Activated CD8-positive, alpha-beta T cell treated with anti-CD3 and anti-CD28 coated beads for 36 hours (primary cell): Measurements from ENCODE around the gene YARS1. TPM values are rescaled to one million over a fixed set of nuclear protein-coding genes. Genes with fewer than 3 reads are reported as not detected.

Experiments
- ATAC-seq: fragments of 200-7000 bp; cut with Tn5 transposase; one replicate; pipeline ENCODE4 v1.10.0; 2021; ENCODE audit warnings: mild to moderate bottlenecking, moderate library complexity
- CTCF ChIA-PET: fragments of 350-600 bp; sonication (Branson Sonifier 250); formaldehyde crosslinking; loops from one replicate; lab custom pipeline; 2021; ENCODE audit warnings: antibody characterized with exemption; lab: Charles Lee
- POLR2A ChIA-PET: fragments of 350-600 bp; sonication (Branson Sonifier 250); formaldehyde crosslinking; loops from one replicate; lab custom pipeline; 2021; ENCODE audit warnings: antibody characterized with exemption; lab: Charles Lee
- DNase-seq: peaks from one replicate; pipeline ENCODE4 v3.0.0-alpha.2; 2020
- H3K27ac Mint-ChIP-seq: one replicate; pipeline ENCODE4 v1.8.0; 2021; ENCODE audit warnings: mild to moderate bottlenecking, mixed read lengths
- H3K27me3 Mint-ChIP-seq: one replicate; pipeline ENCODE4 v1.8.0; 2021; ENCODE audit warnings: mixed read lengths
- H3K36me3 Mint-ChIP-seq: one replicate; pipeline ENCODE4 v1.8.0; 2021; ENCODE audit warnings: low read depth, mixed read lengths
- H3K4me1 Mint-ChIP-seq: one replicate; pipeline ENCODE4 v1.8.0; 2021; ENCODE audit warnings: low read depth, mixed read lengths
- H3K4me3 Mint-ChIP-seq: one replicate; pipeline ENCODE4 v1.8.0; 2021; ENCODE audit warnings: mild to moderate bottlenecking, moderate library complexity, mixed read lengths
- H3K9me3 Mint-ChIP-seq: one replicate; pipeline ENCODE4 v1.8.0; 2021; ENCODE audit warnings: mixed read lengths
- CTCF ChIP-seq: fragments of 200-600 bp; IDR thresholded peaks from one replicate; pipeline ENCODE4 v1.8.0; 2022; ENCODE audit warnings: antibody characterized with exemption, mild to moderate bottlenecking
- intact Hi-C: fragments of 100-400 bp; cut with micrococcal nuclease; formaldehyde crosslinking; loops from one replicate; pipeline ENCODE4 v1.10.0; 2022
- total RNA-seq, 2 experiments: library from RNA; stranded (reverse); gene quantifications; one replicate each; pipeline ENCODE4 v1.2.3, GENCODE V29; 2021

YARS1 gene
- total RNA-seq, 2 experiments from 2014 or later: 231 to 238 TPM

DNA sequence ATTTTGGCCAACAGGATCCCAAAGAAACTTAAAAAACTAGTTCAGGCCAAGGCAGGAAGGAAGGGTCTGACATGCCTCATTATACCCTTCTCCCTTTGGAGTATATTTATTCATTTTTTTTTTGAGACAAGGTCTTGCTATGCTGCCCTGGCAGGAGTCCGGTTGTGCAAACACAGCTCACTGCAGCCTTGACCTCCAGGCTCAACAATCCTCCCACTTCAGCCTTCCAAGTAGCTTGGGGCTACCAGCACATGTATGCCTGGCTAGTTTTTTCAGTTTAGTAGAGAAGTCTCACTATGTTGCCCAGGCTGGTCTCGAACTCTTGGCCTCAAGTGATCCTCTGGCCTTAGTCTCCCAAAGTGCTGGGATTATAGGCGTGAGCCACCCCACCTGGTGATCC, 5.2 kb downstream of the YARS1 start:
- no peaks in the 10 kb centered on the region for H3K9me3 Mint-ChIP-seq
- peaks cover 87% of the 10 kb centered on the region for H3K36me3 Mint-ChIP-seq
- DNase-seq (no peak), ATAC-seq (no peak)
- H3K4me1 Mint-ChIP-seq: peaks cover 62% of the 10 kb centered on the region
- no peak for TF ChIP-seq CTCF
- POLR2A ChIA-PET: interaction anchor here (0.5 to 1.7 kb wide), 4 partner anchors 12 to 1932 kb away, joined by 3 to 5 read pairs (median 4); no protein-coding TSS in a partner anchor
- intact Hi-C loops: no loop called here
- no peak overlapping the region for H3K4me3 Mint-ChIP-seq
- peak overlapping the region; percentile 51 for H3K27ac Mint-ChIP-seq
- CTCF ChIA-PET: interaction anchor here (1.3 kb wide), 1 partner anchor 100 kb away, joined by 5 read pairs; no protein-coding TSS in a partner anchor
- H3K27me3 Mint-ChIP-seq: no peaks in the 10 kb centered on the region

DNA sequence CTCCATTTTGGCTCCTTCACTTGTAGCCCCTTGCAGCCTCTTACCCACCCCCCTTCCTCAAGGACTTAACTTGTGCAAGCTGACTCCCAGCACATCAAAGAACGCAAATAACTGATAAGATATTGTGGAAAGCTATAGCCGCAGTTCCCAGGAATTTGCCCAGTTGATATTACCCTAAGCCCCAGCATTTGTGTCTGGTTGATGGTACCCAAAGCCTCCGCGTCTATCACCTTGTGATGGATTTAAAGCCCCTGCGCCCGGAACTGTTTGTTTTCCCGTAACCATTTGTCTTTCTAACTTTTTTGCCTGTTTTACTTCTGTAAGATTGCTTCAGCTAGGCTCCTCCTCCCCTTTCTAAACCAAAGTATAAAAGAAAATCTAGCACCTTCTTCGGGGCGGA, 5.9 kb downstream of the YARS1 start:
- Mint-ChIP-seq H3K27ac (no peak overlapping the region), H3K4me1 (peaks cover 62% of the 10 kb centered on the region), H3K27me3 (no peaks in the 10 kb centered on the region), H3K4me3 (no peak overlapping the region), H3K36me3 (peaks cover 88% of the 10 kb centered on the region), H3K9me3 (no peaks in the 10 kb centered on the region)
- POLR2A ChIA-PET: interaction anchor here (0.7 to 1.7 kb wide), 3 partner anchors 11 to 1295 kb away, joined by 3 to 5 read pairs (median 4); no protein-coding TSS in a partner anchor
- ATAC-seq: no peak
- CTCF ChIA-PET: interaction anchor here (1.3 to 1.6 kb wide), 2 partner anchors 28 to 99 kb away, joined by 4 to 5 read pairs; no protein-coding TSS in a partner anchor
- no peak for DNase-seq
- no peak for TF ChIP-seq CTCF
- intact Hi-C loops: no loop called here

DNA sequence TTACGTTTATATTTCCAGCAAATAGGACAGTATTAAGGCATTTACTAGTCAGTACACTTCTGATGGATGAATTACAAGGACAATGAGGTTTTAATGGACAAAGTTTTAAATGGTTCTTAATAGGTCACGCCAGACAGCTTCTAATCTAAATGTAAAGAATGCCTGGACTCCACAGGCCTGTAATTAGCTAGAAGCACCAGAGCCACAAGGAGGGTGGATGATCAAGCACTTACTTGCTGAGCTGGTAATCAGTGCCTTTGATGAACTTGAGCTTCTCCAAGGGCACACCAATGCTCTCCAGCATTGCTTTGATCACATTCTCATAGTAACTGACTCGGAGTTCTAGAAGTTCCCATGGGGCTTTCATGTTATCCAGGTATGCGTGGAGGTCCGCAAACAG, 6.8 kb downstream of the YARS1 start:
- no peak for TF ChIP-seq CTCF
- H3K4me1 Mint-ChIP-seq: peaks cover 65% of the 10 kb centered on the region
- no peak overlapping the region for H3K27ac Mint-ChIP-seq
- H3K27me3 Mint-ChIP-seq: no peaks in the 10 kb centered on the region
- peaks cover 90% of the 10 kb centered on the region for H3K36me3 Mint-ChIP-seq
- ChIA-PET CTCF (interaction anchor here (1.6 kb wide), 1 partner anchor 27 kb away, joined by 4 read pairs; no protein-coding TSS in a partner anchor), POLR2A (interaction anchor here (1.7 kb wide), 1 partner anchor 12 kb away, joined by 5 read pairs; no protein-coding TSS in a partner anchor)
- intact Hi-C loops: no loop called here
- no peaks in the 10 kb centered on the region for H3K9me3 Mint-ChIP-seq
- H3K4me3 Mint-ChIP-seq: no peak overlapping the region
- ATAC-seq (no peak), DNase-seq (no peak)

GRCh38 chr1:32808580-32808979, 8.6 kb downstream of the YARS1 start:
- peaks cover 50% of the 10 kb centered on the region for H3K4me1 Mint-ChIP-seq
- no peak for TF ChIP-seq CTCF
- H3K9me3 Mint-ChIP-seq: no peaks in the 10 kb centered on the region
- CTCF ChIA-PET: interaction anchor here (1.1 kb wide), 1 partner anchor 97 kb away, joined by 3 read pairs; no protein-coding TSS in a partner anchor
- no peaks in the 10 kb centered on the region for H3K27me3 Mint-ChIP-seq
- H3K4me3 Mint-ChIP-seq: no peak overlapping the region
- POLR2A ChIA-PET: interaction anchor here (0.5 kb wide), 1 partner anchor 226 kb away, joined by 3 read pairs; no protein-coding TSS in a partner anchor
- no peak overlapping the region for H3K27ac Mint-ChIP-seq
- ATAC-seq (no peak), DNase-seq (no peak)
- intact Hi-C loops: no loop called here
- H3K36me3 Mint-ChIP-seq: peaks cover 85% of the 10 kb centered on the region

DNA sequence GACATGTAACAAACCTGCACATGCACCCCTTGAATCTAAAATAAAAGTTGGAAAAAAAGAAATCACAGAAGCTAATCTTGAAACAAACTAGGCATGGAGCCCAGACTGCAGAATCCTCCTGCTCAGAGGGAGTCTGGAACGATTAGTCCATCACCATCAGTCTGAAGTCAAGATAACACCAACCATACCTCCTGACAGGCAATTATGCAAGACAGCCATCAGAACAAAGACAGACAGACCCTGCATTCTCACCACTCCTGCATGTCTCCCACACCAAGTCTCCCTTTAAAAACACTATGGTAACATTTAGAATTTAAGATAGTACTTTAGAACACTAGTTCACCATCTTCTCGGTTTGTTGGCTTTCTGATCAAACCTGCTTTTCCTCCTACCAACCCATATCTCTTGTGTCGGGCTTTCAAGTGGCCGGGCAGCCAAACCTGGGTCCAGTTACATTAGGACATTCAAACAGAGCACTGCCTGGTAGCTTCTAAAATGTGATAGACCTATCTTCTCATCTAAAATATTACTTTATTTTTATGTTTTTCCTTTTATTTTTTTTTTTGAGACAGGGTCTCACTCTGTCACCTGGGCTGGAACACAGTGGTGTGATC, 10.1 kb downstream of the YARS1 start:
- POLR2A ChIA-PET: interaction anchor here (0.7 to 1.3 kb wide), 3 partner anchors 12 to 101 kb away, joined by 3 to 5 read pairs (median 4); no protein-coding TSS in a partner anchor
- ATAC-seq (no peak), DNase-seq (no peak)
- H3K9me3 Mint-ChIP-seq: no peaks in the 10 kb centered on the region
- peaks cover 43% of the 10 kb centered on the region for H3K4me1 Mint-ChIP-seq
- H3K4me3 Mint-ChIP-seq: no peak overlapping the region
- H3K27ac Mint-ChIP-seq: peak overlapping the region; percentile 42
- TF ChIP-seq CTCF: no peak
- H3K36me3 Mint-ChIP-seq: peaks cover 85% of the 10 kb centered on the region
- CTCF ChIA-PET: interaction anchor here (1.1 kb wide), 1 partner anchor 95 kb away, joined by 3 read pairs; no protein-coding TSS in a partner anchor
- intact Hi-C loops: no loop called here
- H3K27me3 Mint-ChIP-seq: no peaks in the 10 kb centered on the region
